Keratinocyte (primary cell): ENCODE measurements around the gene CARMIL1. TPM values are rescaled to one million over a fixed set of nuclear protein-coding genes. Genes with fewer than 3 reads are reported as not detected.

Experiments used
- DNase-seq: peaks from one replicate; pipeline ENCODE4 v3.0.0-alpha.2; 2011; ENCODE audit warnings: low read depth, missing footprints, low spot score
- FAIRE-seq: peaks from 2 replicates; lab custom pipeline; 2011; peaks lifted over from hg19 to GRCh38; lab: Jason Lieb, UNC
- H2AFZ ChIP-seq: 2 replicates; pipeline ENCODE4 v1.6.0; 2012; ENCODE audit warnings: low read length, control low read depth, inconsistent platforms; ENCODE audit not compliant: control insufficient read depth
- H3K27ac ChIP-seq: 2 replicates; pipeline ENCODE4 v1.5.1; 2011; ENCODE audit warnings: low read length; ENCODE audit not compliant: control insufficient read depth, insufficient read depth
- H3K27me3 ChIP-seq: 3 replicates; pipeline ENCODE4 v1.6.0; 2011; ENCODE audit warnings: low read length; ENCODE audit not compliant: control insufficient read depth, insufficient read depth; ENCODE audit errors: extremely low read depth
- H3K36me3 ChIP-seq, 2 experiments: 2 replicates in 1 of 2; 3 replicates in 1 of 2; pipeline ENCODE4 v1.5.1; 2011; ENCODE audit warnings: low read length in 2 of 2, mild to moderate bottlenecking in 1 of 2; ENCODE audit not compliant: control insufficient read depth in 2 of 2, insufficient read depth in 2 of 2; ENCODE audit errors: extremely low read depth in 1 of 2
- H3K4me1 ChIP-seq: 3 replicates; pipeline ENCODE4 v1.5.1; 2011; ENCODE audit warnings: low read length; ENCODE audit not compliant: control insufficient read depth, insufficient read depth; ENCODE audit errors: extremely low read depth
- H3K4me2 ChIP-seq: 3 replicates; pipeline ENCODE4 v1.6.0; 2011; ENCODE audit warnings: low read depth, low read length; ENCODE audit not compliant: control insufficient read depth, insufficient read depth; ENCODE audit errors: extremely low read depth
- H3K4me3 ChIP-seq, 3 experiments: fragments of 200-600 bp in 1 of 3; sonication (generic) in 1 of 3; 2 replicates in 2 of 3; 3 replicates in 1 of 3; pipeline ENCODE4 v1.5.1; 2011 to 2016; ENCODE audit warnings: low read length in 3 of 3, mild to moderate bottlenecking in 3 of 3, control low read depth in 2 of 3, inconsistent platforms in 1 of 3, low read depth in 1 of 3, mixed read lengths in 1 of 3, mixed run types in 1 of 3, moderate library complexity in 1 of 3; ENCODE audit not compliant: control insufficient read depth in 2 of 3, insufficient read depth in 2 of 3; ENCODE audit errors: extremely low read depth in 1 of 3
- H3K79me2 ChIP-seq: 2 replicates; pipeline ENCODE4 v1.6.0; 2012; ENCODE audit warnings: low read length; ENCODE audit not compliant: control insufficient read depth, insufficient read depth
- H3K9ac ChIP-seq: 3 replicates; pipeline ENCODE4 v1.6.0; 2011; ENCODE audit warnings: low read length; ENCODE audit not compliant: control insufficient read depth, insufficient read depth; ENCODE audit errors: extremely low read depth
- H3K9me1 ChIP-seq: 3 replicates; pipeline ENCODE4 v1.6.0; 2011; ENCODE audit warnings: low read length; ENCODE audit not compliant: control insufficient read depth, insufficient read depth; ENCODE audit errors: extremely low read depth
- H3K9me3 ChIP-seq: 2 replicates; pipeline ENCODE4 v1.5.1; 2012; ENCODE audit warnings: low read depth, low read length; ENCODE audit not compliant: control insufficient read depth
- H4K20me1 ChIP-seq: 3 replicates; pipeline ENCODE4 v1.6.0; 2011; ENCODE audit warnings: low read length; ENCODE audit not compliant: control insufficient read depth, insufficient read depth; ENCODE audit errors: extremely low read depth
- CTCF ChIP-seq, 3 experiments: IDR thresholded peaks in 1 of 3; conservative IDR thresholded peaks in 1 of 3; optimal IDR thresholded peaks in 1 of 3; 2 replicates in 2 of 3; 3 replicates in 1 of 3; pipeline versions ENCODE3 to v1.5.1; 2011; ENCODE audit warnings: low read length in 3 of 3, mild to moderate bottlenecking in 3 of 3, moderate library complexity in 2 of 3, control low read depth in 1 of 3, inconsistent platforms in 1 of 3; ENCODE audit not compliant: insufficient read depth in 2 of 3; ENCODE audit errors: extremely low read depth in 1 of 3
- EZH2 ChIP-seq: IDR thresholded peaks from one replicate; pipeline ENCODE4 v1.6.1; 2012; ENCODE audit warnings: inconsistent platforms, mild to moderate bottlenecking, low read length, moderate library complexity
- dilution Hi-C: fragments of 300-500 bp; cut with MboI; formaldehyde crosslinking; loops from one replicate; pipeline ENCODE4 v1.7.0; 2020; ENCODE audit warnings: low sequenced_read_pairs; ENCODE audit not compliant: extremely low pct_ligation_motif_present
- polyA plus RNA-seq, 5 experiments: library from polyadenylated mRNA; depleted of rRNA in 3 of 5; stranded (reverse) in 3 of 5; stranded (forward) in 1 of 5; unstranded in 1 of 5; fragments of >200 nt; gene quantifications; 1 replicate in 1 of 5; 2 replicates in 3 of 5; 3 replicates in 1 of 5; pipeline versions ENCODE4 v1.2.1 to v1.2.3, GENCODE V29; 2011 to 2012; ENCODE audit warnings: missing spikeins in 2 of 5, low read depth in 1 of 5, low replicate concordance in 1 of 5

The CARMIL1 gene
- polyA plus RNA-seq, 1 donor (not counting 4 experiments of a cell fraction or from before 2014, with no cell fraction given), result 18.9 TPM

- H3K27ac ChIP-seq, result no peak overlapping the region
- no peak for DNase-seq
- peaks cover 22% of the 10 kb centered on the region for H3K4me1 ChIP-seq
- no peaks in the 10 kb centered on the region for H4K20me1 ChIP-seq
- no peaks in the 10 kb centered on the region for H3K27me3 ChIP-seq
- H3K9me1 ChIP-seq, result no peaks in the 10 kb centered on the region
- no peak overlapping the region for H3K9ac ChIP-seq
- FAIRE-seq, result no peak
- no peak for TF ChIP-seq EZH2
- TF ChIP-seq CTCF (optimal IDR thresholded peaks at IDR 0.05 in 1 of 3, IDR thresholded peaks at IDR 0.05 in 1 of 3, conservative IDR thresholded peaks at IDR 0.05 in 1 of 3; ENCODE audit: extremely low read depth in 1 of 3, insufficient read depth in 2 of 3, low read length in 3 of 3), result no peak
- no peaks in the 10 kb centered on the region for H3K9me3 ChIP-seq
- no peak overlapping the region for H2AFZ ChIP-seq
- no peak overlapping the region for H3K4me2 ChIP-seq
- H3K4me3 ChIP-seq, result no peak overlapping the region
- H3K79me2 ChIP-seq, result no peaks in the 10 kb centered on the region
- dilution Hi-C loops, result no loop called here
- H3K36me3 ChIP-seq, result peaks cover 0 to 3% of the 10 kb centered on the region in 2 experiments
Observed at GRCh38 chr6:25456249-25457040, 177.3 kb downstream of the CARMIL1 start.

- Histone ChIP-seq H3K4me2 (no peak overlapping the region), H3K9me3 (no peaks in the 10 kb centered on the region), H4K20me1 (no peaks in the 10 kb centered on the region), H3K9ac (no peak overlapping the region), H3K79me2 (no peaks in the 10 kb centered on the region), H2AFZ (no peak overlapping the region), H3K4me3 (no peak overlapping the region), H3K27ac (no peak overlapping the region), H3K9me1 (no peaks in the 10 kb centered on the region), H3K27me3 (no peaks in the 10 kb centered on the region), H3K36me3 (peaks cover 0 to 3% of the 10 kb centered on the region in 2 experiments), H3K4me1 (peaks cover 22% of the 10 kb centered on the region)
- no peak for TF ChIP-seq EZH2
- no peak for TF ChIP-seq CTCF (optimal IDR thresholded peaks at IDR 0.05 in 1 of 3, IDR thresholded peaks at IDR 0.05 in 1 of 3, conservative IDR thresholded peaks at IDR 0.05 in 1 of 3; ENCODE audit: extremely low read depth in 1 of 3, insufficient read depth in 2 of 3, low read length in 3 of 3)
- dilution Hi-C loops, result no loop called here
- FAIRE-seq (no peak), DNase-seq (no peak)
Observed at GRCh38 chr6:25457516-25457915, 178.3 kb downstream of the CARMIL1 start.
